Right hindlimb (tissue), 1 donor: ENCODE results near the gene ODF2.
"Not testable (repeated sequence)": the region's sequence is repeated elsewhere in the genome, so short reads cannot be mapped to it uniquely, and the experiment has no call there.

Experiments used
- DNase-seq: peaks from one replicate; pipeline ENCODE4 v3.0.0-alpha.2; 2018

Gene ODF2

DNA sequence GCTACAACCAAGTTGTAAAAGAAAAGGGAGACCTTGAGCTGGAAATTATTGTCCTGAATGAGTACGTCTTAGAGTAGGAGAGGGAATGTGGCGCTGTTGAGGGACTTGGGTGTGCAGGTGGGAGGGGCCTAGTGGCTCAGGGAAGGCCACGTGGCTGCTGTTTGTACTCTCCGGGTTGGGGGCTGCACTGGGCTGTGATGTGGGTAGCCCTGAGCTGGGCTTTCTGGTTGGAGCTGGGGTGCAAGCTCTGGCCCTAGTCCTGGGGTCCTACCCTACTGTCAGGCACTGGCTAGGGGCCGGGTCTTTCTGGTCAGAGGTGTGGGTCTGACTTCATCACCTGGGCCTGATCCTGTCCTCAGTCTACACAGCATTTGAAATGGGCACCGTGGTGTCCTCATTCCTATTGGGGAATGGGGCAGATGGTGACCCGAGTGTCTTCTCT lies 29.6 kb downstream of the ODF2 start:
- no peak for DNase-seq

DNA sequence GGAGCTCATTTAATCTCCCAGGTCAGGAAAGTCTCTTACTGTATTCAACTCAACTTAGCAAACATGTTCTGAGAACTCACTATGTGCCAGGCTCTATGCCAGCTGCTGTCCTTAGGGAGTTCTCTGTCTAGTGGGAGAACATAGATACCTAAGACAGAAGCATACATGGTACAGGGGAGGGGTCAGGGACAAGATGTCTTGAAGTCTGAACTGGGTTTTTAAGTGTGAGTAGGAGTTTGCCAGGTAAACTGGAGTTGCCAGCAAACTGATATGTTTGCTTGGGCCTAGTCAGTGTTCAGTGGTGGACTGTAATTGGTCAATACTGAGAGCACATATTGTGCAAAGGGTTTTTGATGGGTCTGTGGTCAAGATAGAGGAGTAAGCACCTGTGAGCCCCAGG lies 30.4 kb downstream of the ODF2 start:
- no peak for DNase-seq

GRCh38 chr9:128493424-128493823 lies 37.6 kb downstream of the ODF2 start:
- DNase-seq: no peak

DNA sequence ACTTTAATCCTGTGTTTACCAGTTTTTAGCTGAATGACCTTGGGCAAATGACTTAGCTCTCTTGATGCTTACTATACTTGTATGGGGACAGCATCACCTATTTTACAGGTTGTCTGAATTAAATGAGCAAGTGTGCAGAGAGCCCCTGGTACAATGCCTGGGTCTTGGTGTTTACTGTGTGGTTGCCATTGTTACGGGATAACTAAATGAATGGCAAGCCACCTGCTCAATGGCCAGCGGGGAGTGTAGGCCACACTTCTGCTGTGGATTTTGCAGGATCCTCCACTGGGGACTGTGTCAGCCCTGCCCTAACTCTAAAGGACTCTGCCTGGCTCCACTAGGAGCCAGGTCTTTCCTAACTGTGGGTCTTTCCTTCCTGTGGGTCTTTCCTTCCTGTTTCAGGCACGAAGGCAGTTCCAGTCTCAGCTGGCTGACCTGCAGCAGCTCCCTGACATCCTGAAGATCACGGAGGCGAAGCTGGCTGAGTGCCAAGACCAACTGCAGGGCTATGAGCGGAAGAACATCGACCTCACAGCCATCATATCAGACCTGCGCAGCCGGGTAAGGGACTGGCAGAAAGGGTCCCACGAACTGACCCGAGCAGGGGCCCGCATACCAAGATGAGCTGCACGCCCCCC lies 38.4 kb downstream of the ODF2 start:
- DNase-seq: peak; percentile 54

- peak; percentile 35 for DNase-seq
These were observed 38.9 kb downstream of the ODF2 start for GRCh38 chr9:128494746-128495129.

DNA sequence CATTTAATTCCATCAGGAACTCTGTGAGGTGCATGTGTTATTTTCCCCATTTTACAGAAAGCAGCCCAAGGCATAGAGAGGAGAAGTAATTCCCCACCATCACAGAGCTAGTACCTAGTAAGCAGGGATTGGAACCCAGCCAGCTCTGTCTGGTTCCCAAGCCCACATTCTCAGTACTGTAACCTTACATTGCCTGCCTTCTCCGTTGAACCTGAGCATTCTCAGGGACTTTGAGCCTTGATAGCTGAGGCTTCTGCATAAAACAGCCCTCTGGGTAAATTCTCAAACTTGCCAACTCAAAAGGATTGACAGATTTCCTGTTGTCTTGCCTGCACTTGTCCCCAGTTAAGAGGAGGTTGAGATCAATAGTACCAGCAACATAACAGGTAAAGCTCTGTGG lies 39.5 kb downstream of the ODF2 start:
- no peak for DNase-seq

DNA sequence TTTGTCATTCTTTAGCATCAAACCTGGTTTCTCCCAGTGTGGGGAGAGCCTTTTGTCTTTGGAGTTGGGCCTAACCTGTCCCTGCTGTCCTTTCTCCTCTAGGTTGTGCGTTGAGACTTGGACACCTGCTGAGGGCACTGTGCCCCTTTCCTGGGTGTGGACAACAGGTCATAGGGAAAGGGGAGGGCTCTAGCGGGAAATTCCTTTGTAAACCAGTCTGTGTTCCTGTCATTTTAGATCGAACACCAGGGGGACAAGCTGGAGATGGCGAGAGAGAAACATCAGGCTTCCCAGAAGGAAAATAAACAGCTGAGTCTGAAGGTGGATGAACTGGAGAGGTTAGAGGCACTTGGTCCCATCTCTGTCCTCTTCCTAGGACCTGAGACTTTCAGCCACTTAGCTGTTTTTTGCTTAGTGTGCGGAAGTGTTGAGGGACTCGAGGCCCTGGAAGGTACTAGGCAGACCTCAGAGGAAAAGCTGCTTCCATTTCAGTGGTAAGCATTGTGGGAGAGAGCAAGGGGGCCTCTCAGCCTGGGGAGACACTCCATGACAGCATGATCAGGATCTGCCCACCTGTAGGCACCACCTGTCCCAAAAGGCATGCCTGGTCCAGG lies 40.1 kb downstream of the ODF2 start:
- no peak for DNase-seq

GRCh38 chr9:128497824-128498610 lies 42.2 kb downstream of the ODF2 start:
- no peak for DNase-seq

- no peak for DNase-seq
These were observed 43.1 kb downstream of the ODF2 start for GRCh38 chr9:128498911-128499310.

- no peak for DNase-seq
These were observed 44.1 kb downstream of the ODF2 start for GRCh38 chr9:128499920-128500319.

DNA sequence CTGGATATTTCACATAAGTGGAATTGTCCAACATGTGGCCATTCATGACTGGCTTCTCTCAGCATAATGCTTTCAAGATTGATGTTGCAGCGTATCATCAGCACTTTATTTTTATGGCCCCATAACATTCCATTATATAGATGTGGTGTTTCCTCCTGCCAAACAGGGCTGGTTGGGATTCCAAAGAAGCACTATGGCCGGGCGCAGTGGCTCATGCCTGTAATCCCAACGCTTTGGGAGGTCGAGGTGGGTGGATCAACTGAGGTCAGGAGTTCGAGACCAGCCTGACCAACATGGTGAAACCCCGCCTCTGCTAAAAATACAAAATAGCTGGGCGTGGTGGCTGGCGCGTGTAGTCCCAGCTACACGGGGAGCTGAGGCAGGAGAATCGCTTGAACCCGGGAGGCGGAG lies 47.6 kb downstream of the ODF2 start:
- not testable (repeated sequence) for DNase-seq

DNA sequence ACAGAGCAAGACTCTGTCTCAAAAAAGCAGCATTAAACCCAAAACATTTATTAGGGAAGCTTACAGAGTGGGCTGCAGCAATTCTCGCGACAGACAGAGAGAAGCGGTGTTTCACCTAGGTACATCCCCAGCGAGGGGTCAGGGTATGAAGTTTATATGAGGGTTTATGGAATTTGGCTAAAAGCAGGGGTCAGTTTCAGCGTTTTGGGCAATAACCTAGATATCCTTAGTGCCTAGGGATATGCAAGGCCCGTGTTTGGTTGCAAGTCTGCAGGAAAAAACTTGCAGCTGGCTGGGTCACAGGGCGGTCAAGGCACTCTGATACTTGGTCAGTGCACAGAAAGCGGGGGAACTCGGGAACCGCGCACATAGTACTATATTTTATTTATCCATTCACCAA lies 48.1 kb downstream of the ODF2 start:
- DNase-seq: peak; percentile 55

DNA sequence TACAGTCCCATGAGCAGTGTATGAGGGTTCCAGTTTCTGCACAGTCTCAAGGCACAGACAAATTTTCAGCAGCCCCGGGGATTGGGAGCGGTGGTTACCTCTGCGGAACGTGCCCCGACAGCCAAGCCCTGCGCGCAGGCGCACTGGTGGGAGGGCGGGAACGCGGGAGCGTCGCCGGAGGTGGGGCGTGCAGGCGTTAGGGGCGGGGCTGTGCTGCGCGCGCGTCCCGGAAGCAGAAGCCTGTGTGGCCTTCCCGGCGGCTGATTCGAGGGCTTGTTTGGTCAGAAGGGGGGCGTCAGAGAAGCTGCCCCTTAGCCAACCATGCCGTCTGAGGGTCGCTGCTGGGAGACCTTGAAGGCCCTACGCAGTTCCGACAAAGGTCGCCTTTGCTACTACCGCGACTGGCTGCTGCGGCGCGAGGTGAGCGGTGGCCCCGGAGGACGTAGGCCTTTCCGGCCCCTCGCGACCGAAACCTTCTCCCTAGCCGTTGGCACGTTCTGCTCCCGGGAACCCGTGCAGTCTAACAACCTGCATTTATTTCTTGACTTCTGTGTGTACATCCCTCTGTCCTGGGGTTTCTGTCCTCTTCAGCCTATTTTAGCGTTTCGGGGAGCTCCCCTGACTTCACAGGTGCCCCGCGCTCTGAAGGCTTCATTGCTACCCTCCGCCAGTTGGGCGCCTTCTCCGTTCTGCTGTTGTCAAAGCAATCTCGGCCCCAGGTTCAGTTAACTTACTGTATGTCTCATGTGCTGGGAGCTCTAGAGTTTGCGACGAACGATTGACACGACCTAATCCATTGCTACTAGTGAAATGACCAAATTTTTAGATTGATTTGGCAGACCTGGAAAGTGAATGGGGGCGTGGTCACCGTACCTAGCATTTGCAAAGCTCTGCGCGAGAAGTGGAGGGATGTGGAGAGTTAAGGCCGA lies 48.9 kb downstream of the ODF2 start, which contains the start of gene GLE1:
GLE1 (plus strand) TSS at position 235 of the 929 bp plus-strand sequence; CDS start at position 322, 87 bp downstream.
- peak; percentile 97 for DNase-seq

- DNase-seq: no peak
These were observed 49.6 kb downstream of the ODF2 start for GRCh38 chr9:128505414-128505765.

DNA sequence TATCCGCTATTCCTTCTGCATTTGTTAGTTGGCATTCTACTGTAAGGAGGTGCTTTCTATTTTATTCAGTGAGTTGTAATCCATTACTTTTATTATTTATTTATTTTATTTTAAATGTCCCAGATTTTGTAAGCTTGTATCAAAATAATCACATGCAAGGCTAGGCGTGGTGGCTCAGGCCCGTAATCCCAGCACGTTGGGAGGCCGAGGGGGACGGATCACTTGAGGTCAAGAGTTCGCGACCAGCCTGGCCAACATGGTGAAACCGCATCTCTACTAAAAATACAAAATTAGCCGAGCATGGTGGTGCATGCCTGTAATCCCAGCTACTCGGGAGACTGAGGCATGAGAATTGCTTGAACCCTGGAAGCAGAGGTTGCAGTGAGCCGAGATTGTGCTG lies 50.1 kb downstream of the ODF2 start:
- DNase-seq: not testable (repeated sequence)

- no peak for DNase-seq
These were observed 57.0 kb downstream of the ODF2 start for GRCh38 chr9:128512820-128513219.

DNA sequence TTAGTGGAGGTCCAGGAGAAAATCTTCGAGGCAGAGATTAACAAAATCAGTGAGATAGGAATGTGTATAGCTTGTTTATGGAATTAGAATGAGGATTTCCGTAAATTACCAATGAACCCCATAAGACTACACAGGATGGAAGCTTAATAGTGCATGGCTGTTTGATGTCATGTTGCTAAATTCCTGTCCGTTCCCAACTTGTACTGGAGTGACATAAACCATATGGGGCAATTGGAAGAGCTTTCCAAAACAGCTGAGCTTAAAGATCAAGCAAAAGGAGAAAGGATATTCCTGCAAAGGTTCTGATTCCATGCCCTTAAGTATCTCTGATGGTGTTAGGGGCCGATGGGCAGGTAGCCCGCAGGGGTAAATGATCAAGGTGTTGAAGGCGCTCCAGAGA lies 66.2 kb downstream of the ODF2 start:
- no peak for DNase-seq

DNA sequence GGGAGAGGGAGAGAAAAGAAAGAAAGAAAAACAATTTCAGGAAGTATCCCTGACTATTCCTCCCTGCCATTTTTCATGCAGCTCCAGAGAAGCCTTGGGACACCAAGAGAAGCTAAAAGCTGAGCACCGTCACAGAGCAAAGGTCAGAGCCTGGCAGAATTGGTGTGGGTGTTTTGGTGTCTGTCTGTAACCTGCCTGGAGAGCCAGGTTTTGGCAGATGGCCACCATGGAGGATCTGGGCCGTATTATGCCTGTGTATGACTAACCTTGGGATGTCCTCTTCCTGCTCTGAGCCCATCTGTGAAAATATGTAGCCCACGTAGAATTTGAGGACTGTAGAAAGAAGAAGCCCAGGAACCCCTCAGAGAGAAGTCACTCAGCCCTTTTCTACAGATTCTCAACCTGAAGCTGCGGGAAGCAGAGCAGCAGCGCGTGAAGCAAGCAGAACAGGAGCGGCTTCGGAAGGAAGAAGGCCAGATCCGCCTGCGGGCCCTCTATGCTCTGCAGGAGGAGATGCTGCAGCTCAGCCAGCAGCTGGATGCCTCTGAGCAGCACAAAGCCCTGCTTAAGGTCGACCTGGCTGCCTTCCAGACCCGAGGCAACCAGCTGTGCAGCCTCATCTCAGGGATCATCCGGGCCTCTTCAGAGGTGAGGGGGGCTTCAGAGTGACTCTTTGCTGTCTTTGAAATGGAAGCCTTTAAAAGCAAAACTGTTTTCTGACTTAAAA lies 67.6 kb downstream of the ODF2 start:
- peak; percentile 77 for DNase-seq

DNA sequence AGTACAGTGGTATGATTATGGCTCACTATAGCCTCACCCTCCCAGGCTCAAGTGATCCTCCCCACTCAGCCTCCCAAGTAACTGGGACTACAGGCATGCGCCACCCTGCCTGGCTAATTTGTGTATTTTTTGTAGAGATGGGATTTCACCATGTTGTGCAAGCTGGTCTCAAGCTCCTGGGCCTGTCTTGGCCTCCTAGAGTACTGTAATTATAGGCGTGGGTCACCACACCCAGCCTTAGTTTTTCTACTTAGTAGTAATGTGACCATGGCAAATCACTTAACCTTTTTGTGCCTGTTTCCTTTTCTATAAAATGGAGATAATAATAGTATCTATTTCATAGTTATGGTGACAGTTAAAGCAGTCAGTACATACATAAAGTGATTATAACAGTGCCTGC lies 70.9 kb downstream of the ODF2 start:
- no peak for DNase-seq

DNA sequence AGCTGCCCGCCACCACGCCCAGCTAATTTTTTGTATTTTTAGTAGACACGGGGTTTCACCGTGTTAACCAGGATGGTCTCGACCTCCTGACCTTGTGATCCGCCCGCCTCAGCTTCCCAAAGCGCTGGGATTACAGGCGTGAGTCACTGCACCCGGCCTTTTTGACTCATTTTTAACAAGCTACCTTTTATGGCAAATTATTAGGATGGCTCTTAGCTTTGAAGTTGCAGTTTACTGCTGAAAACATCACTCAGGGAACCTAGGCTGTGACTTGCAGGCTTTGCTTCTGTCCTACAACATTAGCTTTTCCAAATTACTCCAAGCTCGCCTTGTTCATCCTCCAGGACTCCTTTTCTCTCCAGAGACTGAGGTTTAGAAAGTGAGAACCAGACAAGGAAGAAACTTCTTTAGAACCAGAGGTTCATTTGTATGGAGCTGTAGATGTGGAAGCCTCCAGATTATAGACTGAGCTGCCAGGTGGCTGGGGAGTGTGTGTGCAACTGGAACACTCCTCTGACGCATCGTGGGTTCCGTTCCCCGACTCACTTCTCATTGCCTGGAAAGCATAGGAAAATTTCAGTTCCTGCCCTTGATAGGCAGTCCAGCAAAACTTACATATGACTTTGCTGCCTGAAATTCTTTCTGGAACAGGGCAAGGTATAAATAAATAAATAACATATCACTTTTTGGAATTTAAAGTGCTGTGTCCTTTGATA lies 72.8 kb downstream of the ODF2 start:
- no peak for DNase-seq

DNA sequence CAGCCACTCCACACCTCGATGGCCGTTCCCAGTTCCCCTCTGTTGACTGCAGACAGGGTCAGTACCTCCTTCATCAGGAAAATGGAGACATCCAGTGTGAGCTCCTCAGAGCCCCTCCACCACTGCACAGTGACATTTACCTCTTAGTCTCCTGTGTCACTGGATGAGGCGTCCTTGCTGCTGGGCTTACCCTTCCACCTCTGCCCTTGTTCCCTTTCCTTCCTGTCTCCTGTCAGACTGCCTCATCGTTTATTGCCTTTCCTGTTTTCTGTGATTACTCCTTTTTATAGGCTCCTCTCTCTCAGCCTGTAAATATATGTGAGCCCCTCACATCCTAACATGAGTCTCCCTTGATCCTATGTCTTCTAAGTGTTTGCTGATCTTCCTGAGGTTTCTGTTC lies 73.4 kb downstream of the ODF2 start:
- no peak for DNase-seq

GRCh38 chr9:128532581-128532980 lies 76.8 kb downstream of the ODF2 start:
- DNase-seq: no peak
